ENCODE results near the gene ATG101. TPM values are rescaled to one million over a fixed set of nuclear protein-coding genes. Genes with fewer than 3 reads are reported as not detected.

The ATG101 gene
- total RNA-seq, 1 donor from 2014 or later = 24.5 TPM

- DNase-seq = no peak
Observed at GRCh38 chr12:52057638-52058576, 11.9 kb upstream of the ATG101 start.

DNA sequence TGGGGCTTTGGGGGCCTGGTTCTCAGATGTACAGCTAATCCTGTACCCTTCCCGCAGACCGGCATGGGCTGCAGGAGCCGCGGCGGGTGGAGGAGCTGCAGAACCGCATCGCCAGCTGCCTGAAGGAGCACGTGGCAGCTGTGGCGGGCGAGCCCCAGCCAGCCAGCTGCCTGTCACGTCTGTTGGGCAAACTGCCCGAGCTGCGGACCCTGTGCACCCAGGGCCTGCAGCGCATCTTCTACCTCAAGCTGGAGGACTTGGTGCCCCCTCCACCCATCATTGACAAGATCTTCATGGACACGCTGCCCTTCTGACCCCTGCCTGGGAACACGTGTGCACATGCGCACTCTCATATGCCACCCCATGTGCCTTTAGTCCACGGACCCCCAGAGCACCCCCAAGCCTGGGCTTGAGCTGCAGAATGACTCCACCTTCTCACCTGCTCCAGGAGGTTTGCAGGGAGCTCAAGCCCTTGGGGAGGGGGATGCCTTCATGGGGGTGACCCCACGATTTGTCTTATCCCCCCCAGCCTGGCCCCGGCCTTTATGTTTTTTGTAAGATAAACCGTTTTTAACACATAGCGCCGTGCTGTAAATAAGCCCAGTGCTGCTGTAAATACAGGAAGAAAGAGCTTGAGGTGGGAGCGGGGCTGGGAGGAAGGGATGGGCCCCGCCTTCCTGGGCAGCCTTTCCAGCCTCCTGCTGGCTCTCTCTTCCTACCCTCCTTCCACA is 11.0 kb upstream of the ATG101 start:
- DNase-seq = no peak

GRCh38 chr12:52059582-52060497 is 9.9 kb upstream of the ATG101 start:
- peak; percentile 64 for DNase-seq

DNA sequence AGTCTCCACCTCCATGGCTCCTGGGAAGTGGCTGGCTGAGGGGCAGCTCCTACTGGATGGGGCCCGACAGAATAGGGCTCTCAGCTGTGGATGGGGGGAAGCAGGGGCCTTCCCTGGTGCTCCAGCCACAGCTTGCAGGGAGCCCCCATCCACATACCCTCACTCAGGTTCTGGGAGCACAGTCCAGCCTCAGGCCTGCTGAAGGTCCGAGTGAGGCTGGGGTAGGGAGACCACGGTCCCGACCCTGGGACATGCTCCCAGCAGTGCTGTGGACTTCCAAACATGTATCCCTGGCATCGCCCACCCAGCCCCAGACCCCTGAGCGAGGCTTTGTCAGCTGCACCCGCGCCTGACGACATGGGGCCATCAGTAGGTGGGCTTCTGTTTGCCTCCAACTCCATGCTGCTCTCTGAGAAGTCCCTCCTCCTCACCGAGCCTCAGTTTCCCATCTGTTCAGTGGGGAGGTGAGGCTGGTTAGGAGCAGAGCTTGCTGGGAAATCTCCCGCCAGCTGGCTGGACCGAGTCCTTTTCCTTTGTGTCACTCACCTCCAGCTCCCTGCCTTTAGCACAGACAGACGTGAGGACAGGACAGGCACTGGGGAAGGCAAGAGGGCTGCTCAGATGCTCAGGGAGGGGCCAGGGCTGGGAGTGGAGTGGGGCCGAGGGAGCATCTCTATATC is 9.1 kb upstream of the ATG101 start:
- DNase-seq = no peak

DNA sequence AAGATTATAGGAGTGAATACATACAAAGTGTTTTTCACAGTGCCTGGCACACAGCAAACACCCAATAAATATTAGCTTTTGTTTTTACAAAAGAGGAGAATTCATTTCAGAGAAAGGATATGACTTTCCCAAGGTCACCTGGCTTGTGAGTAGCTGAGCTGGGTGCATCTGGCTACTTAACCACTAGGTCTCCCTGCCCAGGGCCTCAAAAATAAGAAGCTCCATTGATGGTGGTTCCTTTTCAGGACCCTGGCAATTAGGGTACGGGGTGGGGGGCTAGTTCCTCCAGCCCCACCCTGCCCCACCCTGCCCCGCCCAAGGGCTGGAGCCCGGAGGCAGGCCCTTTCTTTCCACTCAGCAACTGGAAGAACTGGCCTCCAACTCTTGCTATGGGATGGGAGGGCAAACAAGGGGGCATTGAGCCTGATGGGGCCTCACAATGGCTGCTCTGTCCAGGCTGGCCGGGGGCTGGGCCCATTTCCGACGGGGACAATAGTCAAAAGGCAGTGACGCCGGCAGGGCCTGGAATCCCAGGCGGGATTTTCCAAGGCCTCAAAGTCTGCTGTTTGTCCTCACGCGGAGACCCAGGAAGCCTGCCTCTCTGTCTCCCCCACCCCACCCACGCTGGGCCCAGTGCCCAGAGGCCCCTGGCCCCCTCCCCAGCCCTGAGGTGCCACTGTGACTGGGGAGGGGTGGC is 8.2 kb upstream of the ATG101 start:
- DNase-seq = no peak

DNA sequence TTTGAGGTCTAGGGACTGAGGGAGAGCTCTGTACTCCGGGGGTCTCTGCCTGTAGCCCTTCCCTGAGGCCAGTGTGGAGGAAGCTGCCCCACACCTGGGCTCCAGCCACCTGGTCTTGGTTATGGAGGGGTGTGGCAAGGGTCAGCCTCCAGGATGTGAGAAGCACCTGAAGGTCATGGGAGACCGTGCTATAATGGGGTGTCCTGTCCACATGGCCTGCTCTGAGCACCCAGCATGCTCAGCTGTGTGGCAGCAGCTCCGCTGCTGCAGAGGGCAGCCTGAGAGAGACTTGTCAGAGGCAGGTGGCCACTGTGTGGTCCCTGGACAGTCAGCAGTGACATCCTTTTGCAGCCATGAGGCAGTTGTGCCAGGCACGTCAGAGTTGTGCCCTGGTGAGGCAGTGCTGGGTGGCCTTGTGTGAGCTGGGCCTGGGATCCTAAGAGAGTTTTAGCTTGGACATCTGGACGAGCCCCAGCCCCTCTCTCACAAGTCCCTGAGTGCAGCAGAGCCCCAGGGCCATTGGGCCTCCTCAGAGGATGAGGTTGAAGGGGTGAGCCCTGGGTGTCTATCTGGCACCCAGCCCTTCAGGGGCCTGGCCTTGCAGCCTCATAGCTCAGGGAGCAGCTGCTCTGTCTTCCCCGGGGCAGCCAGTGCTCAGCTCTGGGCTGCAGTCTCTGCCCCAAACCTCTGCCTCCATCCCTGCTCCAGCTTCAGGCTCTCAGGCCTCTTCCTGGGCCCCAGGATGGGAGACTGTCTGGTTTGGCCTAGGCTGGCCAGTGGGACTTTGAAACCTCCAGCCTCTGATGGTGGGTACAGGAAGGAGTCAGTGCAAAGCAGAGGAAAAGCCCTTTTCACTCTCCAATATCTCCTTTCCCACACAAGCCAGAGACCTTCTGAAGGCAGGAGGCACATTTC is 7.4 kb upstream of the ATG101 start:
- DNase-seq = no peak

DNA sequence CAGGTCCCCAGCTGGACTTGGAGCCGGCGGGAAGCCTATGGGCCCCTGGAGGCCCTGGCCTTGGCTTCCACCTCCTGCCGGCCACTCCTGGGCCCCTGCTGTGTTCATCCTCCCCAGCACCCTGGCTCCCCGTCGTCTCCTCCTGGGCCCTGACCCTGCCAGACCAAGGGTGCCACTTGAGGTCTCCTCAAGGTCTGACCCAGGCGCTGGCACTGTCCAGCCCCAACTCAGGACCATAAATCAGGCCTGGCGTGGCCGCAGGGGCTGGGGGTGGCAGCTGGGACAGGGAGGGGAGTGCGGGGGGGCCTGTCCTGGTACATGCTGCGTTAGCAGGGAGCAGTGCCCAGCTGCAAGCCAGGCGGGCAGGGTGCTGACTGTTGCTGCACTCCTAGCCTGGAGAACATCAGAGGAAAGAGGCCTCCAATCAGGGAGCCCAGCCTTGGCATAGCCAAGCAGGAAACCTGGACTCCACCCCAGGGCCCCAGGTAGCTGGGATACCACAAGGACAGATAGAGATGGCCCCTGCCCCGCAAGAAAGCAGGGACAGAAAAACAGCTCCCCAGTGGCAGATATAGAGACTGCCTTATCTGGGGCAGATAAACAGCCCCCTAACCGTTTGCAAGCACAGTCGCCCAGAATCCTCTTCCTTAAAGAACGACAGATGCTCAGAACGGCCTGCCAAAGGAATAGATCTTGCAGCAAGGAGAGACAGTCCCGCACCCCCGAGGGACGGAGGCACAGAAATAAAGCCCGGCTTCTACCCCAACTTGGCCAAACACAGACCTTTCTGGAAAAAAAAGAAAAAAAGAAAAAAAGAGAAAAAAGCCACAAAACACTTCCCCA is 6.5 kb upstream of the ATG101 start:
- no peak for DNase-seq

- DNase-seq = peak; percentile 30
Observed at GRCh38 chr12:52063981-52064649, 5.7 kb upstream of the ATG101 start.

- DNase-seq = no peak
Observed at GRCh38 chr12:52066346-52067080, 3.3 kb upstream of the ATG101 start.

DNA sequence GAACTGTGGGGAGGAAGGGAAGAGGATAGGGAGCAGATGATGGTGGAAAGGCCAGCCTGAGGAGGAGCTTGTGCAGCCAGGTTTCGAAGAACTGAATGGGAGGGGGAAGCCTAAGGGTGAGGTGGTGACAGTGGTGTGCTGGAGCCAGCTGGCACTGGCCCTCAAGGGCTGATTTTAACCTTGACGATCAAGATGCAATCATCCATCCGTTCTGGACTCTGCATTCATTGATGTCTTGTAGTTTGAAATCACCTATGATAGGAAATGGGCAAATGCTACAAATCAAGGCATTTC is 2.8 kb upstream of the ATG101 start:
- DNase-seq = no peak

DNA sequence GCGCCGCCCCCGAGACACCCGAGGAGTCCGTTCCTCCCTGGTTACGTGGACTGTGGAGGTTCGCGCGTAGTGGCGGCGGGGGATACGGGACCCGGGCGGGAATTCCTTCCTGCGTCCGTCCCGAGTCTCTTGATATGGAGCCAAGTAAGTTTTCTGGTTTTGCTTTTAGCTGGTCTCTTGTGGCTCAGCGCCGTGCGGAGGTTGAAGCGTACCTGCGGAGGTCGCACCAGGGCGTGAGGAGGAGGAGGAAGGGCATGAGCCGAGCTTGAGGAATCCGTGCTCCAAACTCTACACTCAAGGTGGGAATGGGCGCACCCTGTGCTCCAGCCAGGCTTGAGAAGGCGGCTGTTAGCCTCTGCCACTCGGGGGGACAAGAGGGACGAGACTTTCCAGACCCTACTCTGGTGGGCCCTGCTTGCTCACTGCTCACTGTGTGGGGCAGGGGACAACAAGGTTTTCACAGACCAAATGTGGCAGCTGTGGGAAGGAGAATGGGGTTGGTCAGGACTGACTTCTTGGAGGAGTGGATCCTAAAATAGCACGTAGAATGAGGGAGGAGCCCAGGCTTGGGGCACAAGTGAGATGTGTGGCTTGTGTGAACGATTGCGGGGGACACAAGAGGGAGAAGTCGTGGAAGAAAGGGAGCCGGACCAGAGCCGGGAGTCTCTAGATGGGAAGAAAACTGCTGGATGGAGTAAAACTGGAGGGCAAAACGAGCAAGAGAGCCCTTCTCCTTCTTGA is 577 bp downstream of the ATG101 start:
- no peak for DNase-seq

DNA sequence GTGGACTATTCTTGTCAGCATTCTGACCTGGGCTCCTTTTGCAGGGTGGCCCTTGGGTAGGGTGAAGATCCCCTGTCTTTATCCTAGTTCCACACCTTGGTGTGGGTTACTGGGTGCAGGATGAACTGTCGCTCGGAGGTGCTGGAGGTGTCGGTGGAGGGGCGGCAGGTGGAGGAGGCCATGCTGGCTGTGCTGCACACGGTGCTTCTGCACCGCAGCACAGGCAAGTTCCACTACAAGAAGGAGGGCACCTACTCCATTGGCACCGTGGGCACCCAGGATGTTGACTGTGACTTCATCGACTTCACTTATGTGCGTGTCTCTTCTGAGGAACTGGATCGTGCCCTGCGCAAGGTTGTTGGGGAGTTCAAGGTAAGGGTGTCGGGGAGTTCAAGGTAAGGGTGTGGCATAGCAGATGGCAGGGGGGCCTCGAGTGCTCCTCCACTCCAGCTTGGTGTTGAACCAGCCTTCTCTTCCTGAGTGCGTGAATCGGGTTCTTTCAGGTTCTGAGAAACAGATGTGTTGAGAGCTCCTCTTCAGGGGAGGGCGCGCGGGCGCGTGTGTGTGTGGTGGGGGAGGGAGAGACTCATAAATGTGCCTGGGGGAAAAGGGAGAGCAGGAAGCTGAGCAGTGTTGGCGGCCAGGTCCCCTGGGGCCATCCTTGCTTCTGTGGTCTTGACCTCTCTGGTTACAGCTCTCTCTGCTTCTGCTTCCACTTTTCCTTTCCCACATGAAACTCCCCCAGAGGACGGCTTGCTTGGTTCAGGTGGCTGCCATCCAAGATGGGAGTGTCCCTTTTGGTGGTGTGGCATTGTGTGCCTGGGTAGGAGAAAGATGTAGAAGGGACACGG is 4.0 kb downstream of the ATG101 start:
- no peak for DNase-seq

GRCh38 chr12:52074971-52075724 is 5.4 kb downstream of the ATG101 start:
- DNase-seq = no peak

DNA sequence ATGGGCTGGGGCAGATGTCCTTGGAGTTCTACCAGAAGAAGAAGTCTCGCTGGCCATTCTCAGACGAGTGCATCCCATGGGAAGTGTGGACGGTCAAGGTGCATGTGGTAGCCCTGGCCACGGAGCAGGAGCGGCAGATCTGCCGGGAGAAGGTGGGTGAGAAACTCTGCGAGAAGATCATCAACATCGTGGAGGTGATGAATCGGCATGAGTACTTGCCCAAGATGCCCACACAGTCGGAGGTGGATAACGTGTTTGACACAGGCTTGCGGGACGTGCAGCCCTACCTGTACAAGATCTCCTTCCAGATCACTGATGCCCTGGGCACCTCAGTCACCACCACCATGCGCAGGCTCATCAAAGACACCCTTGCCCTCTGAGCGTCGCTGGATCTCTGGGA is 7.0 kb downstream of the ATG101 start:
- DNase-seq = no peak

- no peak for DNase-seq
Observed at GRCh38 chr12:52078276-52078675, 8.5 kb downstream of the ATG101 start.

Data from skin of body (tissue), 2 donors.